Glutamatergic neuron (in vitro differentiated cells): ENCODE measurements around the gene SH3BP5. TPM values are rescaled to one million over a fixed set of nuclear protein-coding genes. Genes with fewer than 3 reads are reported as not detected.
"Not testable (repeated sequence)": the region's sequence is repeated elsewhere in the genome, so short reads cannot be mapped to it uniquely, and the experiment has no call there.

Experiments
- DNase-seq: peaks from one replicate; pipeline ENCODE4 v3.0.0; 2022
- H3K27ac Mint-ChIP-seq: one replicate; pipeline ENCODE4 v1.8.0; 2020; ENCODE audit warnings: mild to moderate bottlenecking, mixed read lengths, inconsistent platforms; ENCODE audit not compliant: unreplicated experiment
- H3K27me3 Mint-ChIP-seq: one replicate; pipeline ENCODE4 v1.8.0; 2020; ENCODE audit warnings: mild to moderate bottlenecking, moderate library complexity, mixed read lengths, inconsistent platforms; ENCODE audit not compliant: unreplicated experiment
- H3K36me3 Mint-ChIP-seq: one replicate; pipeline ENCODE4 v1.8.0; 2020; ENCODE audit warnings: mild to moderate bottlenecking, mixed read lengths, inconsistent platforms; ENCODE audit not compliant: unreplicated experiment
- H3K4me1 Mint-ChIP-seq: one replicate; pipeline ENCODE4 v1.8.0; 2020; ENCODE audit warnings: mild to moderate bottlenecking, low read depth, mixed read lengths, inconsistent platforms; ENCODE audit not compliant: unreplicated experiment
- H3K4me3 Mint-ChIP-seq: one replicate; pipeline ENCODE4 v1.8.0; 2020; ENCODE audit warnings: mild to moderate bottlenecking, mixed read lengths, inconsistent platforms; ENCODE audit not compliant: unreplicated experiment
- H3K9me3 Mint-ChIP-seq: one replicate; pipeline ENCODE4 v1.8.0; 2020; ENCODE audit warnings: mild to moderate bottlenecking, moderate library complexity, mixed read lengths, inconsistent platforms; ENCODE audit not compliant: unreplicated experiment
- CTCF ChIP-seq: fragments of 200-600 bp; sonication (generic); IDR thresholded peaks from one replicate; pipeline ENCODE4 v1.5.0; 2021; ENCODE audit not compliant: partially characterized antibody, unreplicated experiment
- total RNA-seq: library from RNA; stranded (reverse); fragmentation: NEBNext Ultra II Directional; extraction: Animal tissue kit (Norgen Biotek cat#: 25700); gene quantifications from one replicate; pipeline ENCODE4 v1.2.1, GENCODE V29; 2021; ENCODE audit not compliant: unreplicated experiment

The SH3BP5 gene
- total RNA-seq, 1 donor from 2014 or later: 25.3 TPM

- Mint-ChIP-seq H3K4me3 (no peak overlapping the region), H3K36me3 (no peaks in the 10 kb centered on the region), H3K27ac (no peak overlapping the region), H3K4me1 (peaks cover 1% of the 10 kb centered on the region), H3K9me3 (peaks cover 8% of the 10 kb centered on the region), H3K27me3 (peaks cover 1% of the 10 kb centered on the region)
- DNase-seq: peak; percentile 19
- no peak for TF ChIP-seq CTCF
Measured at GRCh38 chr3:15361494-15362214, 29.3 kb upstream of the SH3BP5 start.

GRCh38 chr3:15360788-15361493 lies 28.6 kb upstream of the SH3BP5 start:
- Mint-ChIP-seq H3K27me3 (peaks cover 1% of the 10 kb centered on the region), H3K4me1 (peaks cover 1% of the 10 kb centered on the region), H3K9me3 (peaks cover 6% of the 10 kb centered on the region), H3K27ac (no peak overlapping the region), H3K4me3 (no peak overlapping the region), H3K36me3 (no peaks in the 10 kb centered on the region)
- DNase-seq: no peak
- no peak for TF ChIP-seq CTCF

GRCh38 chr3:15359677-15360397 lies 27.5 kb upstream of the SH3BP5 start:
- Mint-ChIP-seq H3K9me3 (peaks cover 5% of the 10 kb centered on the region), H3K27me3 (peaks cover 1% of the 10 kb centered on the region), H3K27ac (no peak overlapping the region), H3K36me3 (no peaks in the 10 kb centered on the region), H3K4me1 (peaks cover 1% of the 10 kb centered on the region), H3K4me3 (no peak overlapping the region)
- TF ChIP-seq CTCF: no peak
- no peak for DNase-seq

GRCh38 chr3:15356651-15357061 lies 24.3 kb upstream of the SH3BP5 start:
- not testable (repeated sequence) for H3K36me3 Mint-ChIP-seq, H3K4me1 Mint-ChIP-seq, H3K27ac Mint-ChIP-seq, H3K27me3 Mint-ChIP-seq, H3K4me3 Mint-ChIP-seq, DNase-seq, H3K9me3 Mint-ChIP-seq

- H3K27ac Mint-ChIP-seq: no peak overlapping the region
- peaks cover 5% of the 10 kb centered on the region for H3K27me3 Mint-ChIP-seq
- no peaks in the 10 kb centered on the region for H3K9me3 Mint-ChIP-seq
- TF ChIP-seq CTCF: no peak
- H3K4me3 Mint-ChIP-seq: no peak overlapping the region
- DNase-seq: no peak
- H3K4me1 Mint-ChIP-seq: no peaks in the 10 kb centered on the region
- no peaks in the 10 kb centered on the region for H3K36me3 Mint-ChIP-seq
Measured at GRCh38 chr3:15356176-15356575, 23.8 kb upstream of the SH3BP5 start.
